HG02610 (cell line): ENCODE results near the gene UFC1.
A peak's percentile ranks its signal among the peaks of the same experiment; 100 is the strongest.

Experiments used
- ATAC-seq: cut with Tn5 transposase; IDR thresholded peaks from one replicate; pipeline ENCODE4 v1.9.1; 2021; ENCODE audit warnings: mild to moderate bottlenecking, moderate library complexity; ENCODE audit not compliant: unreplicated experiment

The UFC1 gene

GRCh38 chr1:161133220-161133740 is 20.5 kb upstream of the UFC1 start:
- no peak for ATAC-seq

DNA sequence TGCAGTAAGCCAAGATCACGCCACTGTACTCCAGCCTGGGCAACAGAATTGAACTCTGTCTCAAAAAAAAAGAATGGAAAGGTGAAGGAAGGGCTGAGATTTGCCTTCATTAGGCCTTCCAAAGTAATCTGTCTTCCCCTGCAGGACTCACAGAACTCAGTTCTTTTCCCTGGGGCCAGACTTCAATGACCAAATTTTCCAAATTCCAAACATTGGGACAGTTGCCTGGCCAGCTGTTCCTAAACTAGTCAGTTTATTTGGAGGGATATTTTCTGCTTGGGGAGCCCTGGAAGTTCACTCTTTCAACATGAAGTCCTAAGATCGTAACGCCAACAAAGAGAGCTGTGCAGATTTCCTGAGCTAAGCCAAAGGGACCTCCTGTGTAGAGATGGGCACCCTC is 15.9 kb upstream of the UFC1 start:
- no peak for ATAC-seq

- no peak for ATAC-seq
Measured at GRCh38 chr1:161138431-161138830, 15.3 kb upstream of the UFC1 start.

GRCh38 chr1:161139766-161140165 is 14.0 kb upstream of the UFC1 start:
- no peak for ATAC-seq

- no peak for ATAC-seq
Measured at GRCh38 chr1:161140755-161141400, 12.9 kb upstream of the UFC1 start.

DNA sequence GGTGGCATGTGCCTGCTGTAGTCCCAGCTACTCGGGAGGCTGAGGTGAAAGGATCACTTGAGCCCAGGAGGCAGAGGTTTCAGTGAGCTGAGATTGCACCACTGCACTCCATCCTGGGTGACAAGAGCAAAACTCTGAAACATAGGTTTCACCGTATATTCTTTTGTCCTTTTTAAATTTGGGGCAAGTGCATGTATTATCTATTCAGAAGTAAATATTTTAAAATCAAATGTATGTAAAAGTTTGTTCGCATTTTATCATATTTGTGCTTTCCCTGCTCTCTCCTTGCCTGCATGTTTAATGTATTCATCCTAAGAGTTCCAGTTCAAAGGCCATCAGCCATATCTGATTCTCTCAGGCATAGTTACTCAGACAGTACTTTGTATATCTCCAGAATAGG is 7.9 kb upstream of the UFC1 start:
- ATAC-seq = no peak

GRCh38 chr1:161153176-161153575 is 602 bp upstream of the UFC1 start:
- no peak for ATAC-seq

- no peak for ATAC-seq
Measured at GRCh38 chr1:161157867-161158266, 4.1 kb downstream of the UFC1 start.

- ATAC-seq = no peak
Measured at GRCh38 chr1:161158316-161159010, 4.7 kb downstream of the UFC1 start.

GRCh38 chr1:161159087-161159912 is 5.5 kb downstream of the UFC1 start, which contains the start of gene USP21:
USP21 (plus strand) TSS chr1:161159500; CDS start chr1:161160641, 1,141 bp downstream.
- peak; percentile 85 for ATAC-seq

- no peak for ATAC-seq
Measured at GRCh38 chr1:161159913-161160243, 6.1 kb downstream of the UFC1 start.

GRCh38 chr1:161160671-161161145 is 6.9 kb downstream of the UFC1 start:
- no peak for ATAC-seq

DNA sequence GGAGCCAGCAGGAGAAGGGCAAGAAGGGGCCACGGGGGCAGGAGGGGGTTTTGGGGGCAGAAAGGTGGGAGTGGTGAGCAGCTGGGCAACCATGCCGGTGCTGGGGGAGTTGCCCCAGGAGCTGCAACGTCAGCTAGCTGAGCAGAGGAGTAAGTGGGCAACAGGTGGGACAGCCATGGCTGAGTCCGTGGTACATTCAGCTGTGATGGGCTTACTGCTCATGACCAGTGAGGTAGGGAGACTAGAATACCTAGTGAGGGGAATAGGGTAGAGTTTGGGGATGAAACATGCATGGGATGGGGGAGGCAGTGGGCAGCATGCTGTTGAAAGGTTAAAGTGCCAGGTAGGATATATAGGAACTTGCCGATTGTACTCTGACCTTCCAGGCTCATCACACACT is 7.9 kb downstream of the UFC1 start:
- no peak for ATAC-seq

GRCh38 chr1:161162052-161162451 is 8.3 kb downstream of the UFC1 start:
- ATAC-seq = no peak

DNA sequence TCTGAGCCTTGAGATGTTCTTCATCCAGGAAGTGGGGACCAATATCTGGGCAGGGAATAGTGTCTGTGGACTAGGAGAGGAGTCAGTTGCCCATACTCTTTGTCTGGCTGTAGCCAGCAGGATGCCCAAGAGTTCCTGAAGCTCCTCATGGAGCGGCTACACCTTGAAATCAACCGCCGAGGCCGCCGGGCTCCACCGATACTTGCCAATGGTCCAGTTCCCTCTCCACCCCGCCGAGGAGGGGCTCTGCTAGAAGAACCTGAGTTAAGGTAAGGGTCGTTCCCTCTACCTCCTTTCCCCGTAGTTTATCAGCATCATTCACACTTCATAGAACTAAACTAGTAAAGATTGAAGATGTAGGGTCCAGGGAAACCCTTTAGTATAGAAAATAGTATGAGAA is 9.0 kb downstream of the UFC1 start:
- no peak for ATAC-seq

- ATAC-seq = no peak
Measured at GRCh38 chr1:161163793-161164192, 10.0 kb downstream of the UFC1 start.

GRCh38 chr1:161164901-161165610 is 11.3 kb downstream of the UFC1 start:
- ATAC-seq = no peak

DNA sequence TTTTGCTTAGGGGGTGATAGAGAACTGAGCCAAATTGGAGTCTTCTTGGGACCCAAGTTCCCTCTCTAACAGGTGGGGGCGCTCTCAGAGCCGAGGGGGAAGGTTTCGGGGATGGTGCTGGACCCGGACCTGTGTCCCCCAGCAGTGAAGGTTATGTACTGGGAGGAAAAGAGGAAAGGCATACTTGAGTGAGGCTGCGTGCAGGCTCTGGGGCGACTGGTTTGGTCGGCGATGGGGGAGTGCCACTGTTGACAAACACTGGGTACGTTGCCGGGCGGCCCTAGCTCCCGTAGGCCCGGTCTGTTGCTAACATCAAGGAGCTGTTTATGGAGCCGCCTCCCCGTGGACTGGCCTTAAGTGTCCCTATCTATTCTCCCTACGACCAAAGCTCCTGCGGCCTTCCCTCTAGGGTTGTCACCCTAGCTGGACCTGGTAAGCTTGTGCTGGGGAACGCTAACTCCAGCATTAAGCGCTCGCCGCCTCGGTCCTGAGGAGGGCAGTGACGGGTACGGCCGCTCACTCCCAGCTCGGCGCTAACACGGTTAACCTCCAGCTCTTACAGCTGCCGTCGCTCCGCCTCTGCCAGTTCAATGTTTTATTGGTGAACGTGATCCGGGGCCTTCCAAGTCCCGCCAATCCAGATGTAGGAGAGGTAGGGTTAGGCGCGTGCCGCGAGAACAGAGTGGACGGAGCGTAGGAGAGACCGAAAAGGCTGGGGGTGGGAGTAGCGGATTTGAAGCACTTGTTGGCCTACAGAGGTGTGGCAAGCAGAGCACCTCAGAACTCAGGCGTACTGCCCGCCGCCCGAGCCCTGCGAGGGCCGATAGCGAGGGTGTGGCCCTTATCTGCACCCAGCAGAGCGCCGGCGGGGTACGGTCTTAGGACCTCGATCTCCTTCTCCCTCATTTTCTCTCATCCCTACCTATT is 12.2 kb downstream of the UFC1 start, which contains the start of gene PPOX:
TSS of gene PPOX (plus strand) at position 685 of the 927 bp plus-strand sequence. CDS start 422 bp downstream, outside the sequence.
- peak; percentile 95 for ATAC-seq

GRCh38 chr1:161166669-161167548 is 13.1 kb downstream of the UFC1 start:
- ATAC-seq = no peak
